Right renal cortex interstitium (tissue), 3 donors: ENCODE measurements around the gene PANX3. TPM values are rescaled to one million over a fixed set of nuclear protein-coding genes. Genes with fewer than 3 reads are reported as not detected.

Experiments
- DNase-seq, 3 donors: peaks; one replicate each; pipeline ENCODE4 v3.0.0-alpha.2; 2013; ENCODE audit warnings: low read depth in 3 of 3, low spot score in 2 of 3
- polyA plus RNA-seq, 3 donors: library from polyadenylated mRNA; unstranded; fragments of 120-200 nt; gene quantifications; one replicate each; pipeline ENCODE4 v1.2.1, GENCODE V29; 2013; ENCODE audit not compliant: insufficient read length in 3 of 3

Gene PANX3
- polyA plus RNA-seq, 3 donors: not detected

DNA sequence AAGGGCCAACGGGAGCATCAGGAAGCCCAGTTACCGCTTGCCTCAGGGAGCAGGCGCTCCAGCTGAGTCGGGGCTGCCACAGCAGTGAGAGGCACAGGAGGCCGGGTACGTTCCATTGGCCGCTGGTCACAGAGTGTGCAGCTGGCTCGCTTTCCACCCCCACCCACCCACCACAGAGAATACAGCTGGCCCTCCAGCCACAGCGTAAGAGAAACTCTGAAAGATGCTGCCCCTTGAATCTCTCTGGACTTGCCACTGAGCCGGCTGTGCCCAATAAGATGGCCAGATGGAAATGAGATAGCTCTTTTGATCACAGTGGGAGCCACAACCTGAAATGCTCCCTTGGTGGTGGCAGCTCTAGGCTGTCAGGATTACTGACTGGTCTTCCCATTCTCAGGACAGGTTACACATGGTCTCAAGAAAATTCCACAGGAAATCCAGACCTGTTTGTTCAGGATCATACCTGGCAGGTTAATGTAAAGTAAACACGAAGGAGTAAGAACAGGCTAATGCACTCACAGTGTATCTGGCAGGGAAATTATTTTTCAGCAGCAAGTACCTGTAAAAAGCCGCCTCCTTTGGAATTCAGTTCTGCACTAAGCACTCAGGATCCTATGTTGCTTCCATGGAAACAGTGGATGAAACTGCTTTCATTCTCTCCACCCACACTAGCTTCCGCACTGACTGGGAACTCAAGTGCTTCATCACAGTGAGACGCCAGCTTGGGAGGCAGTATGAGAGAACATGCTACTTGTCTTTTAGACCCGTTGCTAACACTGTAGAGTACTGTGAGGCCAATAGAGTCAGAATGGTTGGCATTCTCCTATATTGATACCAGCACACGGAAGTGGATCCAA is 45.8 kb downstream of the PANX3 start:
- DNase-seq: peak in 1 of 3 donors; percentile 23

DNA sequence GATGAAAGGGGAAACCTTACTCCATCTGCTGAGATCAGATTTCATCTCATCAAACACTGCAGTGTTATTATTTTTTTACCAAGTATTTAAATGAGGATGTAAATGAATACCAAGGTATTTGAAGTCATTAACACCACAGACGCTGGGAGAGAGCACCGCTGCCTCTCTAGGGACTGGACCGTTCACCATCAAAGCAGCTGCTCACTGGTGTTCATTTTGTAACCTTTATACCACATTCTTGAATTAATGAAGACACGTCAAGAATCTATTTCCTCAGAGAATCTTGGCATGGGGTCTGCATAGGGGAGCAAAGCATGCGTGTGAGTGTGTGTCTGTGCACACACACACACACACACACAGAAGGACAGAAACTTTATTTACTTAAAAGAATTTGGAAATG is 46.7 kb downstream of the PANX3 start:
- no peak for DNase-seq

DNA sequence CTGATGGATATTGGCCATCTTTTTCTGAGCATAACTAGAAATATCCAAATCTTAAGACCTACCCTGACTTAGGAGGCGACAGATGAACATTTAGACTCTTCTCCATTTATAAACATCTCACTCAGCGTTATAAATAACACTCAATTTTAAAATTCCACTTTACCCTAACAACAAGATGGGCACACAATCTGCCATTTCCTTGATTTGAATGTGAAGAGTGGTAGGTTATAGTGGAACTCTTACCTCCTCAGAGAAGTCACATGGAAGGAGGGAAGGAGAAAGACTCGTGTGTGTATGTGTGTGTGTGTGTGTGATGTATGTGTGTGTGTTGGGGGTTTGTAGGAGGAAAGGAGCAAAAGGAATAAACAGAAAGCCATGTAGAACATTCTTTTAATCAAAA is 47.3 kb downstream of the PANX3 start:
- DNase-seq: no peak

DNA sequence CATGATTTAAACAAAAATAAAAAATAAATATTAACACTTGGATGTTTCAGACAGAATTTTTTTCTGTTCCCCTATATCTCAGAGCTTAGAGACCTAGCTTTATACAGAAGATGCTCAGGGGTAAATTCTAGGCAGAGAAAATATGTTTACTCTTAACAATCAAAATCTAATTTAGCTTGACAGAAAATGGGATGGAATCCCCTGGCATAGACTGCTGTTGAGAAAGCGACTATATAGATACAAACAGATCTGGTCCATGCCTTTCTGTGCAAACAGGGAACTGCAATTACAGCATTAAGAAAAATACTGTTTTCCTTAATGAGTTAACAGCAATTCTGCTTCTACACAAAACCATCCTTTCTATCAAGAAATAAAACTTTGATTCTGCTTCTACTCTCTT is 47.8 kb downstream of the PANX3 start:
- no peak for DNase-seq

DNA sequence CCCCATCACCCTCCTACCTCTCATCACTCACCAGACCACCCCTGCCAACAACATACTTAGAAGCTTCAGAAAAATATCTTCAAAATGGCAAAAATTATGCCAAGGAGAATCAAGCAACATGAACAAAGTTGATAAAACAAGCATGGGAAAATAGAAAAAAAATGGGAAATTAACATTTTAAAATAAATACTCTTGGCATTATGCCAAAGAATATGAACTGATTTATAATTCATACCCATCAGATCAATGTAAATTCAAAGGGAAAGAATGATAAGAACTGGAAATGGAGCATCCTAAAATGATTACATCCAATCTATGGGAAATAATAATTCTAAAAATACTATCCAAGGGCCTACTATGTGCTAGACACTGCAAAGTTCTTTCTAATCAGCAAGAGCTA is 50.3 kb downstream of the PANX3 start:
- no peak for DNase-seq

DNA sequence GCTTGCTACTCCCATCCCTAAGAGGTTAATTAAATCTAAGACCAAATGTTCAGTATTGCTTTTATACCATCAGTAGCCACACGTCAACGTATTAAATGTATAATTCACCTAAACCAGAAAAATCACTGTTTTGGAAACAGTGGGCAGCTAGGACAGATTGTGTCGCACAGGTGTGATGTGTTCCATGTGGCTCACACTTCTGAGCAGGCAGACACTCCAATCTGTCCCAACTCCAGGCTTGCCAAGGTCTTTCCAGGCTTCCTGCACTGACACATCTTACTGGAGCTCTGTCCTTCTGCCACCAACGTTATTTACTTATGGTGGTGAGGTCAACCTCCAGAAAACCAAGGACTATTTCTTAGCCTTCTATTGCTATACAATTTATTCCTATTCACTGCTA is 50.9 kb downstream of the PANX3 start:
- no peak for DNase-seq

DNA sequence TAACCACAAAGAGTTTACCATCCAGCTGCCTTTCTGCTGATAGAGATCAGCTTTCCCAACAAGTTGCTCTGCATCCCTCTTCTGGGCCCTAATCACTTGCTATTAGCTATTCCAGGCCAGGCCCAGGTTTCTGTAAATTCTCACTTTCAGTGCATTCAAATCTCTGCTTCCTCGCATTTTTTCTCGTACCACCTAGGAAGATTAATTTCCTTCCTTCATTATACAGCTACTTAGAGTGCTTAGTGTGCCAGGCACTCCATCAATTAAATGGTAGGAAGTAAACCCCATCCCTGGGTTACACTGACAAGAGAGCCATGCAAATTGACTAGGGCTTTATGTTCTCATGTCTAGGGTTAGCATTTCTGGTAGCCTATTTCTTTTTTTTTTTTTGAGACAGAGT is 52.6 kb downstream of the PANX3 start:
- no peak for DNase-seq

DNA sequence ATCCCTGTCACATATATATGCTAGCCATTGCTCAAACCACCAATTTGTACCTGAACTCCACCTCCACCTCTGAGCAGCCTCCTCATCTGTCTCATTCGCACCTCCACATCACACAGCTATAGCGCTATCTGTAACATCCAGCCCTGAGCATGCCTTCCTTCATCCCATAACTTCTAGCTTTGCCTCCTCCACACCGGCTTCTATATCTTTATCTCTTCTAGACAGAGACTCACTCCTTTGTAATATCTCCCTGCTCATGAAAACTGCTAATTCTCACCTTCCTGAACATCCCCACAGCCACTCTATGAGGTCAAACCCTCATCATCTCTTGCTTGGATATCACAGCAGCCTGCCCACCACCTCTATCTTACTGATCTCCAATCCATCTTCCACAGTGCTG is 56.4 kb downstream of the PANX3 start:
- no peak for DNase-seq

DNA sequence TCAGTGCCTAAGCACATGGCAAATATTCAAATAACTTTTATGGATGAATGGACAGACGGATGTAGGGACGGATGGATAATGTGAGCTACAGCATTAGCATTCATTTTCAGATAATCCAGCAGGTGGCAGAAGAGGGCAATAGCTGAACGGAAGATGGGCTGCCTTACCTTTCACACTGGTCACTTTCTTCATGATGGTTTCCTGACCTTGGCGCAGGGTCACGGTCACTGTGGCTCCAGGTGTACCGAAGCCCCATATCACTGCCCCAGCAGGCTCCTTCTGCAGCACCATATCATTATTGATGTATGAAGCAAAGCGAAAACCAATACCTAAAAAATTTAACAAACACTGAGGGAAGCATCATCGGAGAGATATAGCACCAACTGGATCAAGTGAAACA is 58.0 kb downstream of the PANX3 start:
- no peak for DNase-seq

Other genes with a start within 250 kb of the PANX3 start
- gene OR8B2, start 226.9 kb upstream of the PANX3 start, polyA plus RNA-seq: not detected
- not detected for gene OR8B3, start 212.4 kb upstream of the PANX3 start, polyA plus RNA-seq
- gene OR8B4, start 186.6 kb upstream of the PANX3 start, polyA plus RNA-seq: not detected
- gene OR8B8, start 165.7 kb upstream of the PANX3 start, polyA plus RNA-seq: under 1 TPM in 1 of 3 donors, not detected in 2; 0.03 TPM
- not detected for gene OR8B12, start 67.8 kb upstream of the PANX3 start, polyA plus RNA-seq
- under 1 TPM in 2 of 3 donors, not detected in 1; 0.03 TPM for gene OR8A1, start 41.4 kb upstream of the PANX3 start, polyA plus RNA-seq
- gene TBRG1, start 11.4 kb downstream of the PANX3 start, polyA plus RNA-seq: 10 to 100 TPM; 27.0 to 27.2 (median 27.1) TPM
- gene SIAE, start 62.3 kb downstream of the PANX3 start, polyA plus RNA-seq: 10 to 100 TPM; 33.1 to 34.5 (median 33.7) TPM
- gene SPA17, start 62.5 kb downstream of the PANX3 start, polyA plus RNA-seq: 10 to 100 TPM; 23.4 to 27.7 (median 25.3) TPM
- 10 to 100 TPM; 12.0 to 24.4 (median 15.3) TPM for gene NRGN, start 128.5 kb downstream of the PANX3 start, polyA plus RNA-seq
- 1 to 10 TPM; 4.4 to 7.9 (median 5.8) TPM for gene VSIG2, start 140.8 kb downstream of the PANX3 start, polyA plus RNA-seq
- 10 to 100 TPM; 60.6 to 73.8 (median 68.2) TPM for gene ESAM, start 150.9 kb downstream of the PANX3 start, polyA plus RNA-seq
- 10 to 100 TPM; 24.3 to 25.7 (median 25.1) TPM for gene MSANTD2, start 189.0 kb downstream of the PANX3 start, polyA plus RNA-seq